HG03066 (cell line): Measurements from ENCODE around the gene FEZF2.
A peak's percentile ranks its signal among the peaks of the same experiment; 100 is the strongest.

Source experiments
- ATAC-seq: cut with Tn5 transposase; IDR thresholded peaks from one replicate; pipeline ENCODE4 v1.9.1; 2021; ENCODE audit warnings: low read depth; ENCODE audit not compliant: unreplicated experiment

FEZF2 gene

GRCh38 chr3:62373714-62374333 lies 474 bp upstream of the FEZF2 start:
- no peak for ATAC-seq

- no peak for ATAC-seq
Measured at GRCh38 chr3:62372621-62373041, 719 bp downstream of the FEZF2 start.

GRCh38 chr3:62371720-62372591 lies 1.4 kb downstream of the FEZF2 start:
- no peak for ATAC-seq

- no peak for ATAC-seq
Measured at GRCh38 chr3:62370858-62371719, 2.3 kb downstream of the FEZF2 start.

- no peak for ATAC-seq
Measured at GRCh38 chr3:62370112-62370857, 3.1 kb downstream of the FEZF2 start.

GRCh38 chr3:62369476-62369743 lies 3.9 kb downstream of the FEZF2 start:
- ATAC-seq, result no peak

GRCh38 chr3:62368705-62369475 lies 4.5 kb downstream of the FEZF2 start:
- ATAC-seq, result no peak

DNA sequence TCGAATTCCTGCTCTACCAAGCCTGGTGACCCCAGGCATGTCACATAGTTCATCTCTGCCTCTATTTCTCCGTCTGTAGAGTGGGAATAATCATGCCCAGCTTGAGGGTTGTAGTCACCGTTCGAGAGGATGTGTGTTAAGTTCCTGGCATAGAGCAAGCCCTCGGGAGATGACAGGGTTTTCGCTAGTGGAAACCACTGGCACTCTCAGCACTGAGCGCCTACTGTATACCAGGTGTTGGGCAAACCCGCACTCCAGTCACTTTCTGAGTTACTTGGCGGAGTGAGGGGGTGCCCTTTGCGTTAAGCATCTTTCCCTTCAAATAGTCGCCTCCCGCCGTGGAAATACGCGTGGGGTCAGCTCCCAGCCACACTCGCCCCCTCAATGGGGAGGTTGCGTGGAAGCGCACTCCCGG lies 5.1 kb downstream of the FEZF2 start:
- ATAC-seq, result no peak

DNA sequence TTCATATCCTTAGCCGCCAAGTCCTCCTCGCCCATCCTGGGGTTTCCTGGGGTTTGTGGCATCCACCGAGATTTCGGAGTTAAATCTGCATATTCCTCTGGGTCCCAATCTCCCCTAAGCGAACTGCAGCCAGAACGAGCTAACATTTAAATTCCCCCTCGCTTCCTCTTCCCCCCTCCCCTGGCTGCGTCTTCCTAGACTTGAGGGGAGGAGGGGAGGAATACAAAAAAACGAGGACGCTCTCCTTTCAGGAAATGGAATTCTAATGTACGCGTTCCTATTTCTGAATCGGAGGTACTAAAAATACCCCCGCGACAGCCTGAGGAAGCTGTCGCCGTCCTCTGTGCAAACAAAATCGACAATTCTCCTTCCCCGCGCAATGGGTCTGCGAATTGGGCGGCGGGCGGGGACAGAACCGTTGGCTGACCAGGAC lies 5.6 kb downstream of the FEZF2 start:
- no peak for ATAC-seq

GRCh38 chr3:62366126-62366484 lies 7.2 kb downstream of the FEZF2 start:
- no peak for ATAC-seq

DNA sequence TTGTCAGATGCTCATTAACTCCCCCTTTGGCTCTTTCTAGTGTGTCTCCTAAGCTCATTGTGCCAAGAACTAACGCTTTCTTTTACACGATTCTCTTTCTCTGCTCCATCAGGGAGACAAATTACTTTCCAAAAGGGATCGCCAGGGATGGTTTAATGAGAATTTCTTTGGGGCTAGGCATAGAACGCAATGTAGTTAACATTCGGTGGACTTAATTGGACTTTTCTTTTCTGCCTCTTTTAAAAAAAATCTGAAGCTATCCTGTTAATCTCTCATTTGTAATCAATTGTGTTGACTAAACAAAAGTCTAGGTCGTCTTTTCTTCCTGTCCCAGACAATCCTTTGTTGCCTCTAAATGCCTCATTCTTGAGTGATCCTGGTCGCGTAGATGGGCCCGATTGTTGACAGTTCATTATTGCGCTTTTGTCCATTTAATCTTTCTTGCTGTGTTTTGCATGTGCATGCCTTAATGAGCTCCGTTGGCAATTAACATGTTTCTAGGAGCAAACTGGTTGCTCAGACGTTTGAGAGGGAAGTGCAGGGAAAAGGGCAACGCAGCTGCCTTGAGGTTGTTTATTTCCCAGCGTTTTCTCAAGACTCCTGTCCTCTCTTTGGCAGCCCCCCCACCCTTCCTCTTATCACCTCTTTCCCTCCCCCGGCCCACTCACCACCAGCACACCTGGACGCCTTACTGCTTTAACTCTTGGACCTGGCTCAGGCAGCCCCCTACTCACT lies 7.8 kb downstream of the FEZF2 start:
- ATAC-seq, result no peak

DNA sequence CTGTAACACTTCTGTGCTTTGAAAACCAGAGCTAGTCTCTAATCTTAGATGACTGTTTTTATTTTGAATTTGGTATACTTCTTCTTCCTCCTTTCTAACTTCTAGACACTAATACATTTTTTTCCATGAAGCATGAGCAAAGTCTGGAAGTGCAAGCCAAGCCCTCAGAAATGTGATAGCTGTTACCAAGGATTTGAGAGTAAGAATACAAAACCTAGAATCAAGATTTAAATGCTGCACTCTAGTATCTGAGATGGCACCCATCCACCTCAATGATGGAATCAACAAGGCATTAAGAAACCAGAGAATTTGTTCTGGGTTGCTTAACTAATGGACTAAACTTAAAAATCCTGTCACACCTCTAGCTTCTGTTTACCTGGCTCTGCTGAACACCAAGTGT lies 9.2 kb downstream of the FEZF2 start:
- ATAC-seq, result no peak

DNA sequence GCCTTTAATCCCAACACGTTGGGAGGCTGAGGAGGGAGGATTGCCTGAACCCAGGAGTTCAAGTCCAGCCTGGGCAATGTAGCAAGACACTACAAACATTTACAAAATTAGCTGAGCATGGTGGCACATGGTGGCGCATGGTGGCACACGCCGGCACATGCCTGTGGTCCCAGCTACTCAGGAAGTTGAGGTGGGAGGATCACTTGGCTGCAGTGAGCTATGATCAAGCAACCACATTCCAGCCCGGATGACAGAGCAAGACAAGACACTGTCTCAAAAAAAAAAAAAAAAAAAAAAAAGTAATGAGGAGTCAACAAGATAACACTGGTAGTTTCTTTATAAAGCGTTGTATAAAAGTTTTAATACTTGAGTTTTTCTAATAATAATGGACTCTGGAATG lies 10.1 kb downstream of the FEZF2 start:
- ATAC-seq, result no peak

DNA sequence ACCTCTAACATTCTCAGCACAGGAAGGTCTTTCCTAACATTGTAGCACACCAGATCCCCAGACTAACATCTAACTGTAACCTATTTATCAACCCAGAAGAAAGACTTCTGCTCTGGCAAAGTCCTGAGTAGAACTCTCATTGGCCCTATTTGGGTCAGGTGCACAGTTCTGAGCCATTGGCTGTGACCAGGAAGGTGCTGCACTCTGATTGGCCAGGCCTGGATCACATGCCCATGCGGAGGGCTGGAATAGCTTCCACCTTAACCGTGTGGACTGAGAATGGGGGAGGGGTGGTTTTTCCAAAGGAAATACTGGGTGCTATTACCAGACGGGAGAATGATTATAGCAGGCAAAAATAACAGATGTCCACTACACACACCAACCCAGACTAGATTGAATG lies 11.5 kb downstream of the FEZF2 start:
- ATAC-seq, result no peak

- ATAC-seq, result peak; percentile 80
Measured at GRCh38 chr3:62361261-62361660, 12.1 kb downstream of the FEZF2 start.

GRCh38 chr3:62359531-62359930 lies 13.8 kb downstream of the FEZF2 start:
- ATAC-seq, result no peak

GRCh38 chr3:62356356-62356755 lies 17.0 kb downstream of the FEZF2 start:
- no peak for ATAC-seq

- ATAC-seq, result no peak
Measured at GRCh38 chr3:62355703-62356102, 17.6 kb downstream of the FEZF2 start.

GRCh38 chr3:62343755-62344154 lies 29.6 kb downstream of the FEZF2 start:
- ATAC-seq, result no peak
